Measurements from ENCODE around the gene CBLB.

The CBLB gene

GRCh38 chr3:105611304-105612192 lies 257.3 kb downstream of the CBLB start:
- DNase-seq: peak; percentile 27

- no peak for DNase-seq
Measured at GRCh38 chr3:105610473-105610872, 258.3 kb downstream of the CBLB start.

GRCh38 chr3:105608623-105609022 lies 260.2 kb downstream of the CBLB start:
- no peak for DNase-seq

GRCh38 chr3:105606016-105606415 lies 262.8 kb downstream of the CBLB start:
- no peak for DNase-seq
